ENCODE data around the gene OR1C1.

DNA sequence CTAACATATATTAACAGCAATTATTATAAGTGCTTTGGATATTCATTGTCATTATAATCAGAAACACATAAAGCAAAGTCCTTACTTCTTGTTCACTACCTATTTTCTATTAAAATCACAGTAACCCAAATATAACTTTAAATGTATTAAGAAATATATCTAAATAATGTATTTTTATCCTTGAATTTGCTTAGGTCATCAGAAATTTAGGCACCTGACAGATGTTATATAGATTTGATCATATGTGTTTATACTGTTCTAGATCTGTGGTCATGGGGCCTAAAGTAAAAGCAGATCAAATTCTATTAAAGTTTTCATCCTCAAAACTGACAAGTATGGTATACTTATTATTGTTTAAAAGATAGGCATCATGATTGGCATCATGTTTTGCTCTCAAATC is 9.2 kb upstream of the OR1C1 start:
- TF ChIP-seq PPARA (CRISPR knock-in tag; IDR thresholded peaks at IDR 0.05; ENCODE audit: borderline replicate concordance) (no peak), ARNTL (CRISPR knock-in tag; IDR thresholded peaks at IDR 0.05; ENCODE audit: borderline replicate concordance, low read depth) (no peak), ZFP3 (CRISPR knock-in tag; IDR thresholded peaks at IDR 0.05) (no peak), TCF4 (CRISPR knock-in tag; IDR thresholded peaks at IDR 0.05; ENCODE audit: borderline replicate concordance) (no peak)
